PC-3 (cell line): ENCODE measurements around the gene CFAP46.

Source experiments
- CTCF ChIP-seq: fragments of 300-600 bp; sonication (generic); conservative IDR thresholded peaks from 2 replicates; pipeline ENCODE4 v1.5.1; 2017; ENCODE audit warnings: antibody characterized with exemption, low read depth, mild to moderate bottlenecking, low read length
- EZH2 ChIP-seq: fragments of 300-600 bp; sonication (generic); IDR thresholded peaks from one replicate; pipeline ENCODE4 v1.6.1; 2017; ENCODE audit warnings: antibody characterized with exemption, mild to moderate bottlenecking, low read length; ENCODE audit not compliant: unreplicated experiment
- EZH2phosphoT487 ChIP-seq: fragments of 300-600 bp; sonication (generic); IDR thresholded peaks from 2 replicates; pipeline ENCODE4 v1.6.1; 2018; ENCODE audit warnings: mild to moderate bottlenecking, antibody characterized with exemption, low read length, borderline replicate concordance

DNA sequence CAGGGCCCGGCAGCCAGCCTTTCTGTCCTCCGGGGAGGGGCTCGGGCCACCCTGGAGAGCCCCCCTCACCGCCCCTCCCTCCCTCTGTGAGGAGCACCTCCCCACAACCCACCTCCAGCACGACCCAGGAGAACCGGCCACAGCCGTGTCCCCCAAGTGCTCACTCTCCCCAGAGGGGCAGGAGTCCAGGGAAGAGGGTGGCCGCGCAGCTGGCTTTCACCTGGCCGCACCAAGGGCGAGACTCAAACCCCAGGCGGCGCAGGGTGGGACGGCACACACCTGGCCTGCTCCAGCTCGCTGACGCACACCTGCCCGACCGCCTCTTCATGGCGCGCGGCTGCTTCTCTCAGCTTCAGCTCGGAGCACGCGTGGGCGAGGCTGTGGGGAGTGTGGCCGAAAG lies 73.4 kb downstream of the CFAP46 start:
- TF ChIP-seq EZH2, result no peak
- TF ChIP-seq CTCF, result no peak
- no peak for TF ChIP-seq EZH2phosphoT487
